ENCODE measurements around the gene INSR. TPM values are rescaled to one million over a fixed set of nuclear protein-coding genes. Genes with fewer than 3 reads are reported as not detected.
A peak's percentile ranks its signal among the peaks of the same experiment; 100 is the strongest.
"Not testable (repeated sequence)": the region's sequence is repeated elsewhere in the genome, so short reads cannot be mapped to it uniquely, and the experiment has no call there.

Gene INSR
- 4.2 TPM for polyA plus RNA-seq (2012; ENCODE audit: insufficient read depth, insufficient read length)

GRCh38 chr19:7293762-7294557 lies at the start of gene INSR:
INSR (minus strand) TSS chr19:7294414; CDS start chr19:7293891, 523 bp downstream.
- peak within 1 kb of the TSS; percentile 50 for H3K4me3 ChIP-seq (ENCODE audit: low read length)
- DNase-seq (ENCODE audit: low read depth, low spot score) = peak; percentile 74

DNA sequence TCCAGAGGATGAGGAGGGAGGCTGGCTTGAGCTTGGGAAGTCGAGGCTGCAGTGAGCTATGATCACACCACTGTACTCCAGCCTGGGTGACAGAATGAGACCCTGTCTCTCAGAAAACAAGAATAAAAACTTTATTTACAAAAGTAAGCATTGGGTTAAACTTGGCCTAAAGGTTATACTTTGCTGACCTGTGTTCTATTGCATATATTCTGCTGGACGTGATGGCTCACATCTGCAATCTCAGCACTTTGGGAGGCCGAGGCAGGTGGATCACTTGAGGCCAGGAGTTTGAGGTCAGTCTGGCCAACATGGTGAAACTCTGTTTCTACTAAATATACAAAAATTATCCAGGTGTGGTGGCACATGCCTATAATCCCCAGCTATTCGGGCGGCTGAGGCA lies 47.9 kb upstream of the INSR start:
- no peak for DNase-seq (ENCODE audit: low read depth, low spot score)
- H3K4me3 ChIP-seq (ENCODE audit: low read length) = no peak overlapping the region

DNA sequence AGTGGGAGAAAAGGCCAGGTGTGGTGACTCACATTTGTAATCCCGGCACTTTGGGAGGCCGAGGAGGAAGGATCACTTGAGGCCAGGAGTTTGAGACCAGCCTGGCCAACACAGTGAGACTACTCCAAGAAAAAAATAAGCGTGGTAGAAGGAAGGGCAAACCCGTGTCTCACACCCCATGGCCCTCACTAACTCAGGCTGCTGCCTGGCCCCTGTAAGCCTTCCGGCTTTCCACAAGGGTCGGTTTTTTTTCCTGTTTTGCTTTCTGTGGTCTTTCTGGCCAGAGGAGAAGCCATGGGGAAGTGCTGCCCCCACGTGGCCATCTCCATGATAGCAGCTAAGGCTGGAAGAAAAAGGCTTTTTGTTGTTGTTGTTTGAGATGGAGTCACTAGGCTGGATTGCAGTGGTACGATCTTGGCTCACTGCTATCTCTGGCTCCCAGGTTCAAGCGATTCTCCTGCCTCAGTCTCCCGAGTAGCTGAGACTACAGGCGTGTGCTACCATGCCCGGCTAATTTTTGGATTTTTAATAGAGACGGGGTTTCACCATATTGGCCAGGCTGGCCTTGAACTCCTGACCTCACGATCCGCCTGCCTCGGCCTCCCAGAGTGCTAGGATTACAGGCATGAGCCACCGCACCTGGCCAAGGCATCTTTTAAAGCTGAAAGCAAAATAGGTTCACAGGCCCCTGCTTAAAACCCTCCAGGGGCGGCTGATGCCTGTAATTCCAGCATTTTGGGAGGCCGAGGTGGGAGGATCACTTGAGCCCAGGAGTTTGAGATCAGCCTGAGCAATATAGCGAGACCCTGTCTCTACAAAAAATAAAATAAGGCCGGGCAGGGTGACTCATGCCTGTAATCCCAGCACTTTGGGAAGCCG lies 47.0 kb upstream of the INSR start:
- no peak overlapping the region for H3K4me3 ChIP-seq (ENCODE audit: low read length)
- peak; percentile 74 for DNase-seq (ENCODE audit: low read depth, low spot score)

GRCh38 chr19:7337380-7338194 lies 43.4 kb upstream of the INSR start:
- peak; percentile 58 for DNase-seq (ENCODE audit: low read depth, low spot score)
- no peak overlapping the region for H3K4me3 ChIP-seq (ENCODE audit: low read length)

GRCh38 chr19:7336321-7336973 lies 42.2 kb upstream of the INSR start:
- no peak overlapping the region for H3K4me3 ChIP-seq (ENCODE audit: low read length)
- no peak for DNase-seq (ENCODE audit: low read depth, low spot score)

DNA sequence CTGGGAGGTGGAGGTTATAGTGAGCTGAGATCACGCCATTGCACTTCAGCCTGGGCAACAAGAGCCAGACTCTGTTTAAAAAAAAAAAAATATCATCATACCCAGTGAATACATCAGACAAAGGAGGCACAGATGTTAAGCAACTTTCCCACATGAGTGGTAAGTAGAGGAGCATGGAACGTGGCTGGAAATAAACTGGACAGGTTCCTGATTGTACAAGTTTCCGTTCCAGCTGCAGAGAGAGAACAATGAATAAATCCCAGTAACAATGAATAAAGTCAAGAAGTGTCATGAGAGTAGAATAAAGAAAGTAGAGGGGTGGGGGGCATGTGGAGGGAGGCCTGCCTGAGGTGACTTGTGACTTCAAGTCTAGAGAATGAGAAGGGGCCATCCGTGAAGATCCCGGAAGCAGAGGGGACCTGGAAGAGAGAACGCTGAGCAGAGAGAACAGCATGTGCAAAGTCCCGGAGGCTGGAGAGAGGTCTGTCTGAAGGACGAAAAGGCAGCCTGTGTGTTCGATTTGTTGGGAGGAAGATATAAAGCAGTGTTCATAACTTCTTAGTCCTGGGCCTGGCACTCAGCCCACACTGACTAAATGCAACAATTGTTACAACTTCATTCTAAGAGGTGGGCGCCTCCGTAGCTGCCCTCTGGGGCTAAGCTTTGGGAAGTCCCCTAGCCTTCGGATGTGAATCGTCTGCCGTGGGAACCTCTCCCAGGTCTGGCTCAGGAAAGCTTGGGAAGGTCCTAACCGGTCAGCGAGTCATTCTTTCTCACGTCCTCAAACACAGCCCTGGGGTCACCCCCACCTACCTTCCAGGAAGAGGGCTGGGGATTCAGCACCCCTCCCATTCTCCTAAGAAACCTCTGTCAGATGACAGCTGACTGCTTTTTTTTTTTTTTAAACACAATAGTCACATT lies 39.2 kb upstream of the INSR start:
- H3K4me3 ChIP-seq (ENCODE audit: low read length) = no peak overlapping the region
- DNase-seq (ENCODE audit: low read depth, low spot score) = no peak

- no peak for DNase-seq (ENCODE audit: low read depth, low spot score)
- H3K4me3 ChIP-seq (ENCODE audit: low read length) = no peak overlapping the region
Measured at GRCh38 chr19:7331446-7331845, 37.2 kb upstream of the INSR start.

- DNase-seq (ENCODE audit: low read depth, low spot score) = no peak
- no peak overlapping the region for H3K4me3 ChIP-seq (ENCODE audit: low read length)
Measured at GRCh38 chr19:7328647-7329046, 34.4 kb upstream of the INSR start.

DNA sequence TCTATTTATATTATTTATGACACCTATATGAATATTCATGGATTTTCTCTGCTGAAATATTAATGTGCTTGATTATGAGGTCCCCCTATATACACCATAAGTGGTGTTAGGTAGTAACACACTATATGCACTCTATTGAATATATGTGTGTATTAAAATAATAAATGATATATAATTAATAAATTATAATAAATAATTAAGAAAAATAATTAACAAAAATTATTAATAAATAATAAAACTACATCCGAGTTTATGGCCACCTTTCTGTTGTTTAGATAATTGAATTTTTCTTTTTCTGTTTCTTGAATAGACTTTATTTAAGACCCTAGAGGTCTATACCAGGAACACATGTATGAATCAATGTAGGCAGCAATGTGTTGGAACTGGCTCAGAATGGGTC lies 33.6 kb upstream of the INSR start:
- no peak for DNase-seq (ENCODE audit: low read depth, low spot score)
- H3K4me3 ChIP-seq (ENCODE audit: low read length) = no peak overlapping the region

GRCh38 chr19:7326105-7326877 lies 32.1 kb upstream of the INSR start:
- DNase-seq (ENCODE audit: low read depth, low spot score) = no peak
- H3K4me3 ChIP-seq (ENCODE audit: low read length) = no peak overlapping the region

DNA sequence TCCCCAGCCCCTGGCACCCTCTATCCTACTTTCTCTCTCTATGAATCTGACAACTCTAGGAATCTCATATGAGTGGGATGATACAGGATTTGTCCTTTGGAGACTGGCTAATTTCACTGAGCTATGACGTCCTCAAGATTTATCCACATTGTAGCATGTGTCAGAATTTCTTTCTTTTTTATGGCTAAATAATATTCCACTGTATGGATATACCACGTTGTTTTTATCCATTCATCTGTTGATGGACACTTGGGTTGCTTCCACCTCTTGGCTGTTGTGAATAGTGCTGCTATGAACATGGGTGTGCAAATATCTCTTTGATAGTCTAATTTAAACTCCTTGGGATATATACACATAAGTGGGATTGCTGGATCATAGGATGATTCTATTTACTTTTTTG lies 24.0 kb upstream of the INSR start:
- DNase-seq (ENCODE audit: low read depth, low spot score) = no peak
- H3K4me3 ChIP-seq (ENCODE audit: low read length) = no peak overlapping the region

GRCh38 chr19:7312816-7313215 lies 18.6 kb upstream of the INSR start:
- H3K4me3 ChIP-seq (ENCODE audit: low read length) = no peak overlapping the region
- no peak for DNase-seq (ENCODE audit: low read depth, low spot score)

DNA sequence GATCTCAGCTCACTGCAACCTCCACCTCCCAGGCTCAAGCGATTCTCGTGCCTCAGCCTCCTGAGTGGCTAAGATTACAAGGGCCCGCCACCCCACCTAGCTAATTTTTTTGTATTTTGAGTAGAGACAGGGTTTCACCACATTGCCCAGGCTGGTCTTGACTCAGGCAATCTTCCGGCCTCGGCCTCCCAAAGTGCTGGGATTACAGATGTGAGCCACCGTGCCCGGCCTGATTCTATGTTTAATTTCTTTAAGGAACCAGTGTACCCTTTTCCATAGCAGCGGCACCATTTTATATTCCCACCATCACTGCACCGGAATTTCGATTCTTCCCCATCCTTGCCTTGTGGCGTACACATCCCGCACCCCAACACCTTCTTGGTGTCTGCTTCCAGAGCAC lies 17.7 kb upstream of the INSR start:
- no peak overlapping the region for H3K4me3 ChIP-seq (ENCODE audit: low read length)
- no peak for DNase-seq (ENCODE audit: low read depth, low spot score)

- not testable (repeated sequence) for H3K4me3 ChIP-seq (ENCODE audit: low read length); DNase-seq (ENCODE audit: low read depth, low spot score)
Measured at GRCh38 chr19:7308327-7308726, 14.1 kb upstream of the INSR start.

DNA sequence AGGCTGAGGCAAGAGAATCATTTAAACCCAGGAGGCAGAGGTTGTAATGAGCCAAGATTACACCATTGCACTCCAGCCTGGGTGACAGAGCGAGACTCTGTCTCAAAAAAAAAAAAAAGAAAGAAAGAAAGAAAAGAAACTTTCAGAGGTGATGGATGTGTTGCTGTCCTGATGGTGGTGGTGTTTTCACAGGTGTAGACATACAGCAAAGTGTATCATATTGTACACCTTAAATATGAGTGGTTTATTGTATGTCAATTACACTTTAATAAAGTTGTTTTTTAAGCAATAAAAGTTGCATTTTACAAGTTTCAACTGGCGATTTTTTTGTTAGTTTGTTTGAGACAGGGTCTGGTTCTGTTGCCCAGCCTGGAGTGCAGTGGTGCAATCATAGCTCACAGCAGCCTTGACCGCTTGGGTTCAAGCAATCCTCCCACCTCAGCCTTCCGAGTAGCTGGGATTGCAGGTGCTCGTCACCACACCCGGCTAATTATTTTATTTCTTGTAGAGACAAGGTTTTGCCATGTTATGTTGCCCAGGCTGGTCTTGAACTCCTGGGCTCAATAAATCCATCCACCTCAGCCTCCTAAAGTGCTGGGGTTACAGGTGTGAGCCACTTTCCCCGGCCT lies 13.5 kb upstream of the INSR start:
- H3K4me3 ChIP-seq (ENCODE audit: low read length) = no peak overlapping the region
- no peak for DNase-seq (ENCODE audit: low read depth, low spot score)

DNA sequence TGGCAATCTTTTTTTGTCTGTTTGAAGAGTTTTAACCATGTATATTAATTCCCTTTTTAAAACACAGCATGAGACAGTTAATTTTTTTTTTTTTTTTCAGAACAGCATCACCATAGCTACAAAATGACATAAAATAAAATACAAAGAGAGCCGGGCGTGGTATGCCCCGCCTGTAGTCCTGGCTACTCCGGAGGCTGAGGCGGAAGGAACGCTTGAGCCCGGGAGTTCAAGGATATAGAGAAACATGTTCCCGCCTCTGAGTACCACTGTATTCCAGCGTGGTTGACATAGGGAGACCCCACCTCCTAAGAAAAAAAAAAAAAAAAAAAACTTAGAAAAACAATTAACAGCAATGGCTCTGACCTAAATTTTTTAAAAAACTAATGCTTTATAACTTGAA lies 10.0 kb upstream of the INSR start:
- no peak overlapping the region for H3K4me3 ChIP-seq (ENCODE audit: low read length)
- DNase-seq (ENCODE audit: low read depth, low spot score) = no peak

GRCh38 chr19:7303470-7303869 lies 9.3 kb upstream of the INSR start:
- no peak for DNase-seq (ENCODE audit: low read depth, low spot score)
- no peak overlapping the region for H3K4me3 ChIP-seq (ENCODE audit: low read length)

All from Jurkat, Clone E6-1 (cell line).